CD4-positive, alpha-beta T cell treated with Interleukin-1 beta for 1 hour (primary cell): ENCODE results near the gene PTPN18.

Experiments
- DNase-seq, 2 donors: peaks; one replicate each; pipeline ENCODE4 v3.0.0-alpha.2; 2020 to 2022

The PTPN18 gene

GRCh38 chr2:130368786-130369185 lies 12.9 kb downstream of the PTPN18 start:
- no peak for DNase-seq

- DNase-seq = no peak
These were observed 13.6 kb downstream of the PTPN18 start for GRCh38 chr2:130369311-130369964.

- DNase-seq = no peak
These were observed 14.1 kb downstream of the PTPN18 start for GRCh38 chr2:130369965-130370341.

GRCh38 chr2:130370490-130370889 lies 14.6 kb downstream of the PTPN18 start:
- DNase-seq = peak; percentile 40 to 63

GRCh38 chr2:130371723-130372054 lies 15.8 kb downstream of the PTPN18 start:
- DNase-seq = no peak

GRCh38 chr2:130372055-130372832 lies 16.4 kb downstream of the PTPN18 start:
- peak; percentile 66 to 71 for DNase-seq

- no peak for DNase-seq
These were observed 17.3 kb downstream of the PTPN18 start for GRCh38 chr2:130372833-130373807.

- DNase-seq = no peak
These were observed 18.0 kb downstream of the PTPN18 start for GRCh38 chr2:130373808-130374365.

- no peak for DNase-seq
These were observed 18.9 kb downstream of the PTPN18 start for GRCh38 chr2:130374587-130375290.

GRCh38 chr2:130375291-130376266 lies 19.7 kb downstream of the PTPN18 start:
- no peak for DNase-seq

GRCh38 chr2:130376433-130377293 lies 20.8 kb downstream of the PTPN18 start:
- no peak for DNase-seq

- no peak for DNase-seq
These were observed 21.6 kb downstream of the PTPN18 start for GRCh38 chr2:130377491-130377890.

GRCh38 chr2:130378206-130378897 lies 22.5 kb downstream of the PTPN18 start:
- DNase-seq = no peak

- DNase-seq = no peak
These were observed 23.0 kb downstream of the PTPN18 start for GRCh38 chr2:130378898-130379214.

- no peak for DNase-seq
These were observed 24.5 kb downstream of the PTPN18 start for GRCh38 chr2:130380096-130380934.

- DNase-seq = no peak
These were observed 25.3 kb downstream of the PTPN18 start for GRCh38 chr2:130381145-130381544.

GRCh38 chr2:130381619-130382018 lies 25.8 kb downstream of the PTPN18 start:
- no peak for DNase-seq

- DNase-seq = no peak
These were observed 26.6 kb downstream of the PTPN18 start for GRCh38 chr2:130382313-130382917.
